Left cardiac atrium (tissue), 4 donors: ENCODE results near the gene ANO2. TPM values are rescaled to one million over a fixed set of nuclear protein-coding genes. Genes with fewer than 3 reads are reported as not detected.

Source experiments
- ATAC-seq, 2 donors: fragments of 200-7000 bp; cut with Tn5 transposase; one replicate each; pipeline ENCODE4 v1.9.1; 2020; ENCODE audit warnings: mild to moderate bottlenecking in 2 of 2, moderate library complexity in 2 of 2
- DNase-seq: peaks from one replicate; pipeline ENCODE4 v3.0.0-alpha.2; 2020
- intact Hi-C, 2 donors: fragments of 100-400 bp; cut with DNase I; formaldehyde crosslinking; loops; one replicate each; pipeline versions ENCODE4 v1.14.1 to v1.15.1; 2022 to 2023
- total RNA-seq, 2 donors: library from RNA; stranded (reverse); fragmentation: NEBNext Ultra II Directional; extraction: Animal tissue kit (Norgen Biotek cat#: 25700); gene quantifications; one replicate each; pipeline ENCODE4 v1.2.1, GENCODE V29; 2021
- donor health status: DM: no; HTN: yes; CAD: no.
- donor health status: DM: no; HTN: yes; CAD: no; lungs with severe emphysema.
- donor health status: DM: yes; HTN: yes; CAD: no.
- donor health status: Dilated cardiomyopathy.

The ANO2 gene
- total RNA-seq, 2 donors from 2014 or later: 11.5 to 23.4 TPM

DNA sequence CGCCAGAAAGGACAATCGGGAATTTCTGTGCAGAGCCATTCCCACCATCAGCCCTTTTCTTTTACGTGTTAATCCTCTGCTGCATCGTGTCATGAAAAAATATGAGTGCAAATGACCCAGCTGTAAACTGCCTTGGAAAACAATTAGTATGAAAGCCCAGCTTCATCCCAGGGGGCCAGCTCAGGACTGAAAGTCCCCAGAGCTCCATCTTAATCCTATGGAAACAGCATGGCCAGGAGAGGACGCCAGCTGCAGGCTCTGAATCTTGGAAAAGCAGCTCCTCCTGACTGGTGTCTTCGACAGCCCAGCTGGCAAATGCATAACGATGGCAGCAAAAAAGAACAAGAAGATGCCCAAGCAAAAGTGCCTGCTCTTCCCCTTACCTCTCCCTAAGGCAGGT is 321.6 kb downstream of the ANO2 start:
- DNase-seq (no peak), ATAC-seq (no peak)
- intact Hi-C loops: no loop called here

DNA sequence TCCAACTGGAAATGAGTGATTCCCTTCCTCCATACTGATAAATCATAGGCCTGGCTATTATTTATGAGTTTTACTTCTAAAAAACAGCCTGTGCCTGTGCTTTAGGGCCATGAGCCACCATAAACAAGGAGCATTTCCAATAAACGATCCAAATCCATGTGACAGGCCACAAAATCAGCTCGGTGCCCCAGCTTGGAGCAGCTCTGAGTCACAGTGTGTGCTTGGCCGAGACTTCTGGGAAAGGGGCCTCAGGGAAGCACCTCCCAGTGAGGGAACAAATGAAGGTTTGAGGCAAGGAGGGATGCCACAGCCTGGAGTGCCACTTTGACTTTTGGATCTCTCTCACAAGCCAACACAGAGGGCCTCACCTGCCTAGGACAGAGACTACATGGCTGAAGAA is 322.8 kb downstream of the ANO2 start:
- ATAC-seq: no peak
- DNase-seq: peak; percentile 25
- intact Hi-C loops: no loop called here

- ATAC-seq: no peak
- no peak for DNase-seq
- intact Hi-C loops: no loop called here
These were observed 323.7 kb downstream of the ANO2 start for GRCh38 chr12:5621329-5621728.

GRCh38 chr12:5620896-5621295 is 324.2 kb downstream of the ANO2 start:
- no peak for ATAC-seq
- intact Hi-C loops: no loop called here

DNA sequence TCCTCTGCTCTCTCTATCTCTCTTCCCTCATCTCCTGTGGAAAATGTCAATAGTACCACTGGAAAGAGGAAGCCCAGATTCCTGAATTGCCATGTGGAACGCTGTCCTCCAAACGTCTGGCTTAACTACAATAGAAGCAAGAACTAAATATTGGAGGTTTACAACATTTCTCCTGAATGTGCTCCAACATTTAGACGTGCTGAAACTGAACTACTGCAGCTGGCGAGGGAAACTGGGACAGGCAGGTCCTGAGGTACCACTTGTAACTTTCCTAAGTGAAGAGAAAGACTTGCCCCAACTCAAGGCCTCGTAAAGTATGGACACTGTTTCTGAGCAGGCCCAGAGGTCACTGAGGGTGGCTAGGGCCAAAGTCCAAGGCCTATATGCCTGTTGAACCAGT is 325.4 kb downstream of the ANO2 start:
- DNase-seq (no peak), ATAC-seq (no peak)
- intact Hi-C loops: no loop called here

More at GRCh38 chr12:5620896-5621295, 324.2 kb downstream of the ANO2 start:
- DNase-seq: no peak

DNA sequence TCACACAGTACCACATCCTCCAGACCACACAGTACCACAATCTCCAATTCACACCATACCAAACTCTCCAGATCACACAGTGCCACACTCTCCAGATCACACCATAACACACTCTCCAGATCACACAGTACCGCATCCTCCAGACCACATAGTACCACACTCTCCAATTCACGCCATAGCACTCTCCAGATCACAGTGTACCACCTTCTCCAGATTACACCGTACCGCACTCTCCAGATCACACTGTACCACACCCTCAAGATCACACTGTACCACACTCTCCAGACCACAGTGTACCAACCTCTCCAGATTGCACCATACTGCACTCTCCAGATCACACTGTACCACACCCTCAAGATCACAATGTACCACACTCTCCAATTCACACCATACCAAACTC is 328.2 kb downstream of the ANO2 start:
- ATAC-seq (no peak), DNase-seq (no peak)
- intact Hi-C loops: no loop called here

- intact Hi-C loops: no loop called here
- ATAC-seq (no peak), DNase-seq (no peak)
These were observed 329.3 kb downstream of the ANO2 start for GRCh38 chr12:5615760-5616159.

DNA sequence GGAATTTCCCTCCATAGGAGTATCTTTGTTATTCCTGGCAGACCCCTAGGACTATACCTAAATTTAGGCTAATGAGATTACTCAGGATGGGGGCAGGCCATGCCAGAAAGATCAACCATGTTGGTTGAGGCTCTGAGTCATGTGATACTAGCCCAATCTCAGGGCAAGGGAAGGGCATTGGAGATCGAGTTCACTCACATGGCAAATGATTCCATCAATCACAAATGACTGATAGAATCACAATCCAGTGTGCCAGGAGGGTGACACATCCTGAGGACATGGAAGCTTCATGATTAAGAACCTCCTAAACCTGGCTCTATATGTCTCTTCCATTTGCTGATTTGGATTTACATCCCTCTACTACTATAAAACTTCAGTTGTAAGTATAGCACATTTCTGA is 330.8 kb downstream of the ANO2 start:
- ATAC-seq (peak in 1 of 2 donors; percentile 15), DNase-seq (no peak)
- intact Hi-C loops: no loop called here

GRCh38 chr12:5612556-5613410 is 332.3 kb downstream of the ANO2 start:
- intact Hi-C loops: no loop called here

DNA sequence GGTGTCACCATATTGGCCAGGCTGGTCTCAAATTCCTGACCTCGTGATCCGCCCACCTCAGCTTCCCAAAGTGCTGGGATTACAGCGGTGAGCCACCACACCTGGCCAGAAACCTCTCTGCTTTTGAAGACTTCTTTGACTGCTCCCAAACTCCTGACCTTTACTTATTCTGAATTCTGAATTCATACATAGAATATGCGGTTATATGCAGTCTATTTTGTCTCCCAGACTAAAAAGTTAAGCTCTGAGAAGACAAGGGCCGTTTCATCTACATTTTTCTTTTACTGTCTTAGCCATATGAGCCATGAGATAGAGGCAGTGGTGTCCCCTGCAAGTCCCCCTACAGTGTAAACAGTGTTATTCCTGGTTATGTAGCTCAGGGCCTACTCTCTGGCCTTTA is 333.9 kb downstream of the ANO2 start:
- DNase-seq (no peak), ATAC-seq (no peak)
- intact Hi-C loops: no loop called here

More at GRCh38 chr12:5612556-5613410, 332.3 kb downstream of the ANO2 start:
- DNase-seq: no peak
- no peak for ATAC-seq

DNA sequence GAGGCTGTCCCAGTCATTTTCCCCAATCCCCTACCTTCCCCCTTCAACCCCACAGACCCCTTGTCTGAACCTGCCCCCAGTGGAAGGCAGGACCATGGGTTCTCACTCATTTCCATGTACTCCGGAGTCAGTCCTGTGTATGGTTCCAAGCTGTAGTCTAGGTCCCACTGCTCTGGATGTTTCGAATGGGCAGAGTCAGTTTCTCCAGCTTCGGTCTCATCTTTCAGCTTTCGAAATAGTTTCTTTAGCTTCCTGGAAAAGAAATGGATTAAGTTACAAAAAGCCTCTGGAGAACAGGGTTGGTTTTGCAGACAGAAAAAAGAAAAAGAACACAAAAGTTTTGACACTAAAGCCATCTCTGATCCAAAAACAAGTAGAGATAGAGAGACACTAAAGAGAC is 345.7 kb downstream of the ANO2 start:
- ATAC-seq (no peak), DNase-seq (no peak)
- intact Hi-C loops: no loop called here

- intact Hi-C loops: no loop called here
- ATAC-seq (no peak), DNase-seq (no peak)
These were observed 351.1 kb downstream of the ANO2 start for GRCh38 chr12:5593998-5594397.

DNA sequence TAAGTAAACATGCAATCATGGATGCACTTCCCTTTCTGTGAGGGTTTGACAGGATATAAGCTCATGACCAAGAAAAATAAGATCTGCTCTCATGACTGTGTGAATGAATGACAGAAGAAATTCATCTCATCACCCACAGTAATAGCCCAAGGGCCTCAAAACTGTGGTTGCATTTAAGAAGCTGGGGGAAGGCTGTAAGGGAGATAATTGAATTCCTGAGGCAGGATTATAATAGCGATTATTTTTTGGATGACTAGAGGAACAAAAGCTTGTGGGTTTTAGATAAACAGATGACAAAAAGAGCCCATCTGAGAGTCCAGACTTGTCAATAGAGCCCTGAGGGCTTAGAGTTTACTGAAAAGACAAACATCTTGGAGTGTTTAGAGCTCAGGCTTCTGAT is 352.0 kb downstream of the ANO2 start:
- no peak for ATAC-seq
- intact Hi-C loops: no loop called here

GRCh38 chr12:5592310-5592709 is 352.7 kb downstream of the ANO2 start:
- DNase-seq (no peak), ATAC-seq (peak in 1 of 2 donors; percentile 50)
- intact Hi-C loops: no loop called here

More for the DNA sequence above, 352.0 kb downstream of the ANO2 start:
- no peak for DNase-seq

GRCh38 chr12:5590316-5590715 is 354.7 kb downstream of the ANO2 start:
- DNase-seq: no peak
- intact Hi-C loops: no loop called here
- ATAC-seq: no peak

GRCh38 chr12:5589054-5589453 is 356.0 kb downstream of the ANO2 start:
- ATAC-seq (no peak), DNase-seq (no peak)
- intact Hi-C loops: no loop called here

DNA sequence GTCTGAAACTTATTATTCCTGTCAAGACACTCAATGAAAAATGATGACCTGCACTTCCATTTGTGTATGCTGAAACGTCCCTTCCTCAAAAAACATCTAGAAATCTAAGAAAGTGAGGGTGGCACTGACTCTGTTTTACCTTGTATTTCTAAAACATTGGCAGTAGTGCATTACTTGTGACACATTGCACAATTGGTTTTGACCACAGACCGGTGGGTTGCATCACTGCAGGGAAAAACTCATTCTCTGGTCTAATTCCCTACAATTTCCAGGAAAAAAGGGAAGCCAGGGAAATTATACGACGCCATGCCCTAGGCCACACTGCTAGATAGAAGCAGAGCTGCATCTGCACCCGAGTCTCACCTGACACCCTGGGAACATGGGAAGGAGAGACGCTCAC is 356.5 kb downstream of the ANO2 start:
- DNase-seq (no peak), ATAC-seq (peak in 1 of 2 donors; percentile 41)
- intact Hi-C loops: no loop called here

GRCh38 chr12:5588176-5588575 is 356.9 kb downstream of the ANO2 start:
- ATAC-seq: no peak
- no peak for DNase-seq
- intact Hi-C loops: no loop called here

GRCh38 chr12:5587711-5588121 is 357.3 kb downstream of the ANO2 start:
- DNase-seq (no peak), ATAC-seq (no peak)
- intact Hi-C loops: no loop called here

- no peak for DNase-seq
- intact Hi-C loops: no loop called here
- peak in 1 of 2 donors; percentile 9 for ATAC-seq
These were observed 358.9 kb downstream of the ANO2 start for GRCh38 chr12:5586201-5586600.

GRCh38 chr12:5585178-5585577 is 359.9 kb downstream of the ANO2 start:
- ATAC-seq (no peak), DNase-seq (no peak)
- intact Hi-C loops: no loop called here
